ENCODE data around the gene ZBTB4.
"Not testable (repeated sequence)": the region's sequence is repeated elsewhere in the genome, so short reads cannot be mapped to it uniquely, and the experiment has no call there.

The ZBTB4 gene

GRCh38 chr17:7491583-7491982 is 12.2 kb upstream of the ZBTB4 start:
- no peak for DNase-seq (ENCODE audit: low read depth)

DNA sequence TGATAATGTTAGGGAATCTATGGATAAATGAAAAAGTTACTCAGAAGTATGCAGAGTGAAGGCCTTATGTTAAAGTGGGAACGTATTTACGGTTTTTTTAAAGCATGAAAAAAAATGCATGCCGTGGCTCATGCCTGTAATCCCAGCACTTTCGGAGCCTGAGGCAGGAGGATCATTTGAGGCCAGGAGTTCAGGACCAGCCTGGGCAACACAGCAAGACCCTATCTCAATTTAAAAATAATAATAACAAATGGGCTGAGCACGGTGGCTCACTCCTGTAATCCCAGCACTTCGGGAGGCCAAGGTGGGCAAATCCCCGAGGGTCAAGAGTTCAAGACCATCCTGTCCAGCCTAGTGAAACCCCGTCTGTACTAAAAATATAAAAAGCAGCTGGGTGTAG is 10.7 kb upstream of the ZBTB4 start:
- no peak for DNase-seq (ENCODE audit: low read depth)

DNA sequence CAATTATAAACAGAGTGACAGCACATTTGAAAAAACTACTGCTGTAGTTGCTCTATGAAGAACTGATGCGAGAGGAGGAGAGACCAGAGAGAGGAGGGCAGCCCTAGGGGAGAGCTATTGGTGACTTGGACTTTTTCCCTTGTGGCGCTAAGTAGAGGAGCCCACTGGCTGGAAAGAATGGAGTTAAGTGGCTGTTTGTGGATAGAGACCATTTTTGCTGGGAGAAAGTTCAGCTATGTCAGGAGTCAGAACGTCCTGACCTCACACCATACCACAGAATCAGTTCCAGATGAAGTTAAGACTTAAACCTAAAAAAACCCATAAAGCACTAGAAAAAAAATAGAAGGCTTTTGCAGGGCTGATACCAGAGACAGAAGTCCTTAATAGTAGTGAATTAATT is 6.8 kb upstream of the ZBTB4 start:
- no peak for DNase-seq (ENCODE audit: low read depth)

- DNase-seq (ENCODE audit: low read depth) = no peak
Observed at GRCh38 chr17:7484919-7485377, 5.5 kb upstream of the ZBTB4 start.

GRCh38 chr17:7484067-7484918 is 4.9 kb upstream of the ZBTB4 start, which contains the start of gene POLR2A:
Gene POLR2A, plus strand, starts transcription at chr17:7484366.
- DNase-seq (ENCODE audit: low read depth) = peak; percentile 88

DNA sequence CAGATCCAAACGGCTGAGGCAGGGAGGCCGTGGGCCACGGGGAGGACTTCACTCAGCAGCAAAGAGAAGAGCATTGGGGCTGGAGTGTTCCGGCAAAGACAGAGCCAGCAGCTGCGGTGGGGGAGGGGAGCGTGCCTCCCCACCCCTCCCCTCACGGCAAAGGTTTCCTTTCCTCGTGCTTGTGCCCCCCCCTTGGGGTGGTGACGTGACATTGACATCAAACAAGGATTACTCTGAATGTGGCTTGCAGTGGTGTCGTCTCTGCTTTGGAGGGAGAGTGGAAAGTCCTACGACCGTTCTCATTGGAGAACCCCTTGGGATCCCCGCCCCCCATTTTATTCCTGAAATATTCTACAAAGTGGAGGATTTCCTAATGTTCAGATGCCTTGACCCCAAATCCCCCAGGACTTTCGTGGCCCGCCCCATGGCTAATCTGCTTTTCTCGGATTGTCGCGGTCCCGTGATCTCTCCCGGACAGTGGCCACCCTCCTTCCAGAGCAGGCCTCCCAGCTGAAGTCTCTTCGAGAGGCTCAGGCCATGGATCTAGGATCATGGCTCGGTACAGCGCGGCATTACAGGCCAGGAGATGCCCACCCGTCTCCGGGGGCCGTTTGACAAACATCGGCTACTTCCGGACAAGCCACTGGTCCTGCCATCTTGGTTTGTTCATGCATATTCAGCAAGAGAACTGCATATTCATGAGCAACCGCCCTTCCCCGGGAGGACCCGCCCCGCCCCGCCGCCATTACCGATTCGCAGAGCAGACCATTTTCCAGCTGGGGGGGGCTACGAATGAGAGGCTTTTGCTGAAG is 4.0 kb upstream of the ZBTB4 start:
- no peak for DNase-seq (ENCODE audit: low read depth)

GRCh38 chr17:7482742-7483088 is 3.3 kb upstream of the ZBTB4 start:
- not testable (repeated sequence) for DNase-seq (ENCODE audit: low read depth)

GRCh38 chr17:7481842-7482741 is 2.7 kb upstream of the ZBTB4 start:
- not testable (repeated sequence) for DNase-seq (ENCODE audit: low read depth)

DNA sequence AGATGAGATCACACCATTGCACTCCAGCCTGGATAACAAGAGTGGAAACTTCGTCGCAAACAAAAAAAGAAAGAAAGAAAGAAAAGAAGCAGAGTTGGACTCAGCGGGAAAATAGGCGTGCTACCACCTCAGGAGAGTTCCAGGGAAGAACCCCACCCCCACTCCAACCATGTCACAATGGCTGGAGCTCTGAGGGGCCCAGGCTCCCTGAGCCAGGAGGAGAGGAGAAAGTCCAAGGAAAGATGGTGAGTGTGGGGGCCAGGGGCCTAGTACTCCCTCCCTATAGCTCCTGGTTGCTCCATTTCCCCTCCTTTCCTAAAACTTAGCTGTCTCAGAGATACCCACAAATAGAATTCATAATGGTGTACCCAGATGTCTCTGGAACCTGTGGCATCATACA is 1.8 kb upstream of the ZBTB4 start, which contains the start of gene SLC35G6:
Gene SLC35G6, plus strand, starts transcription at position 172 of the 400 bp plus-strand sequence. Its CDS starts 71 bp downstream, at position 243.
- not testable (repeated sequence) for DNase-seq (ENCODE audit: low read depth)

GRCh38 chr17:7480089-7480384 is 606 bp upstream of the ZBTB4 start:
- no peak for DNase-seq (ENCODE audit: low read depth)

GRCh38 chr17:7478276-7479212 is 887 bp downstream of the ZBTB4 start:
- DNase-seq (ENCODE audit: low read depth) = no peak

GRCh38 chr17:7477392-7478275 is 1.8 kb downstream of the ZBTB4 start:
- peak; percentile 77 for DNase-seq (ENCODE audit: low read depth)

GRCh38 chr17:7476951-7477350 is 2.5 kb downstream of the ZBTB4 start:
- DNase-seq (ENCODE audit: low read depth) = no peak

DNA sequence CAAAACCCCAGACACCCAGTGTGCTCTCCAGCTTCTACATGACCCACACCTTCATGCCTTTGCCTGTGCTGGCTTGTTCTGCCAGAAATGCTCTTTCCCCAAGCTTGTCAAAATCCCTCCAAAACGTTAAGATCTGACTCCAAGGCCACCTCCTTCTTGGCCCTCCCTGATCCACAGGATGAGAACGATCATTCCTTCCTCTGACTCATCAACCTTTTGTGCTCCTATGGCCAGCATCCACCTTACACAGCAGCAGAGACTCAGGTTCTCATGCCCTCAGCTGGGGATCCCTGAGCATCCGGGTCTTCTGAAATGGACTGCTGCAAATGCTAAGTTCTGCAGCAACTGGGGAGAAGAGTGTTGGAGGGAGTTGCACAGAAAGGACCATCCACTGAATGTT is 2.9 kb downstream of the ZBTB4 start:
- DNase-seq (ENCODE audit: low read depth) = no peak

DNA sequence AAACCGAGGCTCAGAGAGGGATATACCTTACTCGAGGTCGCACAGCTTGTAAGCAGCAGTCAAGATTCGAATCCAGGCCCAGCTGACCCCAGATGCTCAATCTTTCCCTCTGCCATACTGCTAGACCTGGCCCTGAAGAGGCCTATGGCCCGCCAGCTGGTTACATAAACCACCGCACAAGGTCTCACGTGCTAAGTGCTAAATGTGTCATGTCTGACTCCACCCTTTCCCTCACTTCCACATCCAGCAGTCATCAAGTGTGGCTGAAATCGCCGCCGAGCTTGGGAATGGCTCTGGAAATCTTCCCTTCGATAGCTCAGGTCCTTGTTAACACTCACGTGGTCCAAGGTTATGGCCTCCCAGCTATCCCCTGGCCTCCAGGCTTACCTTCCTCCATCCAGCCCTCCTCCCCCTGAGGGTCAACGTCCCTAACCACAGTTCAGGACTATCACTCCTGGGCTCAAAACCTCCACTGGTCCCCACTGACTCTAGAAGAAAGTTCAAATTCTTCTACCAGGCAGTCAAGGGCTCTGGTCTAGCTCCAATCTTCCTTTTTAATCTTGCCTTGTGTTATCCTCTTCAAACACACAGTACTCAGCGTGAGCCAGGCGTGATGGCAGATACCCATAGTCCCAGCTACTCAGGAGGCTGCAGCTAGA is 3.5 kb downstream of the ZBTB4 start:
- no peak for DNase-seq (ENCODE audit: low read depth)

GRCh38 chr17:7474767-7475166 is 4.7 kb downstream of the ZBTB4 start:
- DNase-seq (ENCODE audit: low read depth) = not testable (repeated sequence)

DNA sequence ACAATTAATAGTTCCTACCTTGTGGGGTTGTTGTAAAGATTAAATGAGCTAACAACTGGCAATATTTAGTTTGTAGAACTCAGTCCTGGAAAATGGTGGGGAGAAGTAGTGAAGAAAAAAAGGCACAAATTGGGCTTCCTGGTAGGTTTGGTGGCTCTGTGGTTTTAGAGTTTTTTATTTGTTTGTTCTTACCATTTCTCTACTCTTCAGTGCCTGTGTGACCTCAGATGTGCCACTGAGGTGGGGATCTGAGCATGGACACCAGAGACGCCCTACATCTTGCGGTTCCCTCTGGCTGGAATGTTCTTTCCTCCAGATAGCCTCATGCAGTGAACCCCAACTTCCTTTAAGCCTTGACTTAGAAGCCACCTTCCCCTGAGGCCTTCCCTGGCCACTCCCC is 7.7 kb downstream of the ZBTB4 start:
- no peak for DNase-seq (ENCODE audit: low read depth)

DNA sequence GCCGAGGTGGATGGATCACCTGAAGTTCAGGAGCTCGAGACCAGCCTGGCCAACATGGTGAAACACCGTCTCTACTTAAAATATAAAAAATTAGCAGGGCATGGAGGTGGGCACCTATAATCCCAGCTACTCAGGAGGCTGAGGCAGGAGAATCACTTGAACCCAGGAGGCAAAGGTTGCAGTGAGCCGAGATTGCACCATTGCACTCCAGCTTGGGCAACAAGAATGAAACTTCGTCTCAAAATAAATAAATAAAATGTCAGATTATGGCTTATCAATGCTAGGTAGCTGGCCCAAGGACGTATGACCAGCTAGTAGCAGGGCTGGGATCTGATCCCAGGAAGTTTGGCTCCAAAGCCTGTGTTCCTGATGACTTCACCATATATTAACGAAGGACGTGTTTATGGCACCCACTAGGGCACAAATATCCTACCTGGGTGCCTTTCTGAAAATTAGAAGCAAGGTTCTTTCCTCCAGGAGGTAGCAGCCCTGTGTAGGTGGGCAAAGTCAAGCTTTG is 8.9 kb downstream of the ZBTB4 start:
- DNase-seq (ENCODE audit: low read depth) = not testable (repeated sequence)

DNA sequence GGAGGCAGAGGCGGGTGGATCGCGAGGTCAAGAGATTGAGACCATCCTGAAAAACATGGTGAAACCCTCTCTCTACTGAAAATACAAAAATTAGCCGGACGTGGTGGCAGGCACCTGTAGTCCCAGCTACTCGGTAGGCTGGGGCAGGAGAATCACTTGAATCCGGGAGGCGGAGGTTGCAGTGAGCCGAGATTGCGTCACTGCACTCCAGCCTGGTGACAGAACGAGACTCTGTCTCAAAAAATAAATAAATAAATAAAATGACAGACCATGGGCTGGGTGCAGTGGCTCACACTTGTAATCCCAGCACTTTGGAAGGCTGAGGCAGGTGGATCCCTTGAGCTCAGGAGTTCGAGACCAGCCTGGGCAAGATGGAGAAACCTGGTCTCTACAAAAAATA is 9.6 kb downstream of the ZBTB4 start:
- DNase-seq (ENCODE audit: low read depth) = not testable (repeated sequence)

All from GM04503 (cell line).